GM12865 (cell line): ENCODE data around the gene PAPPA2.

Experiments
- DNase-seq: peaks from one replicate; pipeline ENCODE4 v3.0.0; 2010; ENCODE audit warnings: low read depth
- H3K4me3 ChIP-seq: 2 replicates; pipeline ENCODE4 v1.5.1; 2011; ENCODE audit warnings: mild to moderate bottlenecking, low read depth, low read length, control low read depth
- TF ChIP-seq, protein P1 (sequence below): IDR thresholded peaks from 2 replicates; pipeline ENCODE4 v1.5.1; 2011; ENCODE audit warnings: low read length, control low read depth, low read depth, inconsistent platforms; ENCODE audit not compliant: insufficient read depth; ENCODE audit errors: missing control alignments

PAPPA2 gene

DNA sequence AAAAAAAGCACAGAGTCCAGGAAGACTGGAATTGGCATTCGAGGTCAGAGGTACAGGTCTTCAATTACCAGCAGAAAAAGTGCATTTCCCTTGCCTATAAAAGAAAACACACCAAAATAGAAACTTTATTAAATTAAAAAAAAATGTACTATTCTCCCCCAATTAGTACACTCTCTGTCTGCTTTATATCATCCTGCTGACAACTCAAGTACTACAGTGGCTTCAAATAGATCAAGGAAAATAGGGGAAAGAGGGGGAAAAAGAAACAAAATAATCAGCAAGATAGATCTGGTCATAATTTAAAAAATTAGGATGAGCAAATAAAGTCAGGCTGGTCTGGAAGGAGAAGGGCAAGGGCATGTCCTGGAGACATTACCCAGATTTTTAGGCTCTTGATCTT, 315.1 kb downstream of the PAPPA2 start:
- TF ChIP-seq, protein P1, sequence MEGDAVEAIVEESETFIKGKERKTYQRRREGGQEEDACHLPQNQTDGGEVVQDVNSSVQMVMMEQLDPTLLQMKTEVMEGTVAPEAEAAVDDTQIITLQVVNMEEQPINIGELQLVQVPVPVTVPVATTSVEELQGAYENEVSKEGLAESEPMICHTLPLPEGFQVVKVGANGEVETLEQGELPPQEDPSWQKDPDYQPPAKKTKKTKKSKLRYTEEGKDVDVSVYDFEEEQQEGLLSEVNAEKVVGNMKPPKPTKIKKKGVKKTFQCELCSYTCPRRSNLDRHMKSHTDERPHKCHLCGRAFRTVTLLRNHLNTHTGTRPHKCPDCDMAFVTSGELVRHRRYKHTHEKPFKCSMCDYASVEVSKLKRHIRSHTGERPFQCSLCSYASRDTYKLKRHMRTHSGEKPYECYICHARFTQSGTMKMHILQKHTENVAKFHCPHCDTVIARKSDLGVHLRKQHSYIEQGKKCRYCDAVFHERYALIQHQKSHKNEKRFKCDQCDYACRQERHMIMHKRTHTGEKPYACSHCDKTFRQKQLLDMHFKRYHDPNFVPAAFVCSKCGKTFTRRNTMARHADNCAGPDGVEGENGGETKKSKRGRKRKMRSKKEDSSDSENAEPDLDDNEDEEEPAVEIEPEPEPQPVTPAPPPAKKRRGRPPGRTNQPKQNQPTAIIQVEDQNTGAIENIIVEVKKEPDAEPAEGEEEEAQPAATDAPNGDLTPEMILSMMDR = no peak

GRCh38 chr1:176779992-176780328, 317.0 kb downstream of the PAPPA2 start:
- DNase-seq = no peak
- TF ChIP-seq, protein P1 = no peak
- no peak overlapping the region for H3K4me3 ChIP-seq

More for the DNA sequence above, 315.1 kb downstream of the PAPPA2 start:
- DNase-seq = no peak
- H3K4me3 ChIP-seq = no peak overlapping the region

GRCh38 chr1:176783309-176783708, 320.3 kb downstream of the PAPPA2 start:
- H3K4me3 ChIP-seq = no peak overlapping the region
- TF ChIP-seq, protein P1 = no peak
- no peak for DNase-seq

DNA sequence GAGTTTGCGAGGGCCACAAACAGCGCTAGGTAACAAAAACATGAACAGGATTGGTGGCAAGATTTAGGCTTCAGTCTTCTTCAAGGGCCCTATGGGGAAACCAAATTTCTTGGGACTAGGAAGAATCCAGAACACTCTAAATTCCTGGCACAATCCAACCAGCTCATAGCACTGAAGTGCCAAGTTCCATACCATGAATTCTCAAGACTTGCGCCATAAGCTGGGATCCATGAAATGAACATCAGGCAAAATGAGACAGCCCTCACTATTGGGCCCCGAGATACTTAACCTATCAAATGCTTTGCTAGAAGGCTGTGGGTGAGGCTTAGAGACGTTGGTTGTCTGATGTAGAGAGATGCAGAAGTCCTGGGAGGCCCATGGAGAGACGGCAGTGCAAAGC, 322.1 kb downstream of the PAPPA2 start:
- TF ChIP-seq, protein P1 = no peak
- no peak overlapping the region for H3K4me3 ChIP-seq
- DNase-seq = no peak

GRCh38 chr1:176785791-176786190, 322.8 kb downstream of the PAPPA2 start:
- no peak for DNase-seq
- H3K4me3 ChIP-seq = no peak overlapping the region
- TF ChIP-seq, protein P1 = no peak

DNA sequence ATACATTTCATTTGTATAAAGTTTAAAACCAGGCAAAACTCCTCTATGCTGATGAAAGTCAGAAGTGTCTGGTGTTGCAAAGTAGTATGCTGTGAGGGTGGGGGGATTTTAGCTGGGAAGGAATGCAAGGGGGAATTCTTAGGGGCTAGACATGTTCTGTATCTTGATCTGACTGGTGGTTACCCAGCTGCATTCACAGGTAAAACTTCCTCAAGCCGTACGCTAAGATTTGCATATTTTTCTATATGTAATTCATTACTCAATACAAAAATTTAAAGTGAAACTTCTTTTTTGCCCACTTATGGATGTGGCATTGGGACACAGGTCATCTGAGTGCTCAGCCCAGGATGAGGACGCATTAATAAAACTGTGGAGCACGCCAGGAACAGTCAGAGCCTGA, 323.3 kb downstream of the PAPPA2 start:
- H3K4me3 ChIP-seq = no peak overlapping the region
- TF ChIP-seq, protein P1 = no peak
- DNase-seq = peak; percentile 7

GRCh38 chr1:176789571-176790090, 326.7 kb downstream of the PAPPA2 start:
- TF ChIP-seq, protein P1 = no peak
- H3K4me3 ChIP-seq = no peak overlapping the region
- DNase-seq = no peak
